HG03565 (cell line): ENCODE results near the gene DTX1.

Experiments used
- ATAC-seq: cut with Tn5 transposase; IDR thresholded peaks from one replicate; pipeline ENCODE4 v1.9.1; 2021; ENCODE audit warnings: mild to moderate bottlenecking, moderate library complexity; ENCODE audit not compliant: unreplicated experiment

Gene DTX1

GRCh38 chr12:113092607-113093408 lies 36.3 kb downstream of the DTX1 start:
- ATAC-seq: no peak

- ATAC-seq: no peak
These were observed 37.0 kb downstream of the DTX1 start for GRCh38 chr12:113093409-113094101.

GRCh38 chr12:113094738-113095137 lies 38.2 kb downstream of the DTX1 start:
- no peak for ATAC-seq

GRCh38 chr12:113095405-113095804 lies 38.9 kb downstream of the DTX1 start:
- ATAC-seq: no peak

GRCh38 chr12:113096675-113097461 lies 40.3 kb downstream of the DTX1 start:
- no peak for ATAC-seq

GRCh38 chr12:113097716-113098440 lies 41.3 kb downstream of the DTX1 start:
- ATAC-seq: no peak

GRCh38 chr12:113098441-113099028 lies 42.0 kb downstream of the DTX1 start:
- no peak for ATAC-seq

GRCh38 chr12:113099364-113099763 lies 42.8 kb downstream of the DTX1 start:
- no peak for ATAC-seq

GRCh38 chr12:113099764-113100163 lies 43.2 kb downstream of the DTX1 start:
- ATAC-seq: no peak

GRCh38 chr12:113101751-113102150 lies 45.2 kb downstream of the DTX1 start:
- ATAC-seq: no peak

- ATAC-seq: no peak
These were observed 46.3 kb downstream of the DTX1 start for GRCh38 chr12:113102811-113103210.

GRCh38 chr12:113103756-113104450 lies 47.4 kb downstream of the DTX1 start:
- no peak for ATAC-seq

- no peak for ATAC-seq
These were observed 48.5 kb downstream of the DTX1 start for GRCh38 chr12:113104953-113105510.

GRCh38 chr12:113105606-113106271 lies 49.2 kb downstream of the DTX1 start:
- no peak for ATAC-seq

- no peak for ATAC-seq
These were observed 49.8 kb downstream of the DTX1 start for GRCh38 chr12:113106361-113106760.

- no peak for ATAC-seq
These were observed 51.8 kb downstream of the DTX1 start for GRCh38 chr12:113108308-113108707.

- no peak for ATAC-seq
These were observed 52.8 kb downstream of the DTX1 start for GRCh38 chr12:113109360-113109759.

GRCh38 chr12:113109872-113110599 lies 53.5 kb downstream of the DTX1 start:
- no peak for ATAC-seq
